NCI-H1436 treated with DMSO at 0.1 percent for 48 hours (cell line): Measurements from ENCODE around the gene TEX50.
"Not testable (repeated sequence)": the region's sequence is repeated elsewhere in the genome, so short reads cannot be mapped to it uniquely, and the experiment has no call there.

Experiments
- DNase-seq: peaks from one replicate; lab custom pipeline; 2025; lab: John Stamatoyannopoulos, UW

Gene TEX50

DNA sequence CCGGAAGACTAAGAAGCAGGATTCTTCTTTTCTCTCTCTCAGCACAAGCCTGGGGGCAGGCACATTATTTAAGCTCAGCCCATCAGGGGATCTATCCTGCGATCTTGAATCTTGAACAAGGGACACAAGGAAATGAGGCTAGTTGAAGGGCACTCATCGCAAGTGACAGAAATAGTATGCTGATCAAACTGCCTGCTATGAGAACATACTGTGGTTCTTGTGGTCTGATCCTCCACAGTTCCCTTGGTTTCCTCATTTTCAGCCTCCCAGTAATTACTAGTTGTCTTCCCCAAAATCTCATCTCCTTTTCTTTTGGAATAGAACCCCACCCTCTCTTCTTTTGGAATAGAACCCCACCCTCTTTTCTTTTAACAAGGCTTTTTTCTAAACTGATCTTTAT is 28.0 kb downstream of the TEX50 start:
- DNase-seq, result no peak

DNA sequence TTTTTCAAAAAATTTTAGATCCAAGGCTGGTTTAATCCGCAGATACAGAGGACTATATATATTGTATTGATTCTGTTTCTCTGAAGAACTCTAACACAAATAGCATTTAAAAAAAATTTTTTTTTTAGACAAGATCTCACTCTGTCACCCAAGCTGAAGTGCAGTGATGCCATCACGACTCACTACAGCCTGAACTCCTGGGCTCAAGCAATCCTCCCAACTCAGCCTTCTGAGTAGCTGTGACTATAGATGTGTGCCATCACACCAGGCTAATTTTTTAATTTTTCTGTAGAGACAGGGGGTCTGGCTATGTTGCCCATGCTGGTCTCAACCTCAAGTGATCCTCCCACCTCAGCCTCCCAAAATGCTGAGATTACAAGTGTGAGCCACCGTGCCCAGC is 31.5 kb downstream of the TEX50 start:
- DNase-seq, result no peak

DNA sequence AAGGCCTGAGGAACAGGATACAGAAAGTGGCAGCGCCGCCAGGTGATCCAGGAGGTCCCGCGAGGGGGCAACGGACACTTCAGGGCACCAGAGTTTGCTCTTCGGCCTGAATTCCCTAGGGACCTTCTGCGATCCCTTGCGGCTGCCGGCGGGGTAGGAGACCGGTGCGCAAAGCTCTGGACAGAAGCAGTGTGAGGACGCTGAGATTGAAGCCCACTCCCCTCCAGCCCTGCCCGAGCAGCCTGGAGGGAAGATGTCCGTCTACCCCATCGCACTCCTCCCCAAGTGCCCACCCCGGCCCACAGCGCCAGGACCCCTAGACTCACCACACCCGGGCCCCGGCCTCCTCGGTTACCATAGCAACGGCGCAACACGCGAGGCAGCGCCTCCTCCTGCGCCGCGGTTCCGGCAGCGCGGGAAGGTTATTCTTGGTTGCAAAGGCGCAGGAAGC is 34.4 kb downstream of the TEX50 start, which contains the start of gene ANKRD45:
TSS of gene ANKRD45 (minus strand) at position 361 of the 451 bp plus-strand sequence. CDS start 10,433 bp downstream, outside the sequence.
- DNase-seq, result no peak

DNA sequence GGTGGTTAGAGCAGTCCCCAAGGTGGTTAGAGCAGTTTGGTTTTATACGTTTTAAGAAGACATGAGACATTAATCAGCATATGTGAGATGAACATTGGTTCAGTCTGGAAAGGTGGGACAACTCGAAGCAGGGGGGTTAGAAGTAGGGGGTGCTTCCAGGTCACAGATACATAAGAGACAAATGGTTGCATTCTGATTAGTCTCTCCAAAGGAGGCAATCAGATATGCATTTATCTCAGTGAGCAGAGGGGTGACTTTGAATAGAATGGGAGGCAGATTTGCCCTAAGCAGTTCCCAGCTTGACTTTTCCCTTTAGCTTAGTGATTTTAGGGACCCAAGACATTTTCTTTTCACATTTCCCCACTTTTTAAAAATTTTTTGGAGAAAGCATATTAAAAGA is 39.4 kb downstream of the TEX50 start:
- not testable (repeated sequence) for DNase-seq

DNA sequence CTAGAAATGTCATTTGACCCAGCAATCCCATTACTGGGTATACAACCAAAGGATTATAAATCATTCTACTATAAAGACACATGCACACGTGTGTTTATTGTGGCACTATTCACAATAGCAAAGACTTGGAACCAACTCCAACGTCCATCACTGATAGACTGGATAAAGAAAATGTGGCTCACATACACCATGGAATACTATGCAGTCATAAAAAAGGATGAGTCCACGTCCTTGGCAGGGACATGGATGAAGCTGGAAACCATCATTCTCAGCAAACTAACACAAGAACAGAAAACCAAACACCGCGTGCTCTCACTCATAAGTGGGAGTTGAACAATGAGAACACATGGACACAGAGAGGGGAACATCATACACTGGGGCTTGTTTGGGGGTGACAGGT is 45.0 kb downstream of the TEX50 start:
- not testable (repeated sequence) for DNase-seq

DNA sequence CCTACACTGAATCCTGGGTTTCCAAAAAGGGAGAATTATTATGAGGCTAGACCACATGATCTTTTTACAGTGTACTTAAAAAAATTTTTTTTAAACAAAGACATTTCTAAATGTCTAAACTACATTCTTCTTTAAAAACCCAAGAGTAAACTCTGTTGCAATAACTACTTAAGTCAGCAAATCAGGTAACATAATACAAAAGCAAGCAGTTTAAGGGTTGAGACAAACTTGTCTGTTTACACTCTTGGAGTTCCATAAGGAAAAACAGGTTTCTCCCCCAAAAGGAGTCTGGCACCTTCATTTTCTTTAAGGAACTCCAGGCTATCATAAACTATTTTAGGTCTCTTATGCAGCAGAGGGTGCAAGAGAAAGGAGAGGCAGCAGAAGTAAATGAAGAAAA is 47.0 kb downstream of the TEX50 start:
- no peak for DNase-seq

DNA sequence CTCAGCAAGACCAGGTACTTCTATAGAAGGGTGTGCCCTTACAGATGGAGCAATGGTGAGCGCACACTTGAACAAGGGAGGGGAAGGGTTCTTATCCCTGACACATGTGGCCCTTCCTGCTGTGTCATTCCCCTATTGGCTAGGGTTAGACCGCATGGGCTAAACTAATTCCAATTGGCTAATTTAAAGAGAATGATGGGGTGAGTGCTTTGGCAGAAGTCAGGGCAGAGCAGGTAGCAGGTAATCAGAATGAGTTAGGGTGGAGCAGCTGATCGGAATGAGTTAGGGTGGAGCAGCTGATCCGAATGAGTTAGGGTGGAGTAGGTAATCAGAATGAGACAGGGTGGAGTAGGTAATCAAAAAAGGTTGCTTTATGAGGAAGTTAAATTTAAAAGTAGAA is 48.7 kb downstream of the TEX50 start:
- not testable (repeated sequence) for DNase-seq

DNA sequence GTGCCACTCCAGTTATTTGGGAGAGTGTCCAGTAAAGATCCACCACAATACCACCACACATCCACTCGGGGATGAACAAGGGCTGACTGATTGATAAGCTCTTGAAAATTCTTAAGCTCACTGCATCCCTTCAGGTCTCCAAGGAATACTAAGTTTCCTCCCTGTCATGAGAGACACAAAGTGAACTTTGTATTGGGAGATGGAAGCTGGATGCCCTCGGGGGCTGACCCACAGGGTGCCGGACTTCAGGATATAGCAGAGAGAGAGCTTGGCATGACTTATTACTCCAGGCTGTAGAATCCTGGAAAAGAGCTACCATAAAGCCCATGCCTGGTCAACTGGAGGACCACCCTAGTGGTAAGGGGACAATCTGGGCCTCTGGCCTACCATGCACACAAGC is 50.0 kb downstream of the TEX50 start:
- not testable (repeated sequence) for DNase-seq
